GM12874 (cell line): ENCODE measurements around the gene TBCCD1.

Experiments
- CTCF ChIP-seq: IDR thresholded peaks from 2 replicates; pipeline ENCODE4 v1.5.1; 2011; ENCODE audit warnings: low read depth, mild to moderate bottlenecking, control low read depth, low read length, moderate library complexity; ENCODE audit not compliant: insufficient read depth

TBCCD1 gene

GRCh38 chr3:186506191-186506739 is 60.9 kb downstream of the TBCCD1 start:
- no peak for TF ChIP-seq CTCF

- no peak for TF ChIP-seq CTCF
Measured at GRCh38 chr3:186502966-186503712, 64.0 kb downstream of the TBCCD1 start.

GRCh38 chr3:186502138-186502948 is 64.8 kb downstream of the TBCCD1 start:
- TF ChIP-seq CTCF = no peak

- no peak for TF ChIP-seq CTCF
Measured at GRCh38 chr3:186497608-186498007, 69.5 kb downstream of the TBCCD1 start.

- TF ChIP-seq CTCF = no peak
Measured at GRCh38 chr3:186496635-186497034, 70.5 kb downstream of the TBCCD1 start.
